GM21423 (cell line): ENCODE results near the gene HEXA.

ENCODE experiments used
- ATAC-seq: cut with Tn5 transposase; IDR thresholded peaks from one replicate; pipeline ENCODE4 v1.9.1; 2021; ENCODE audit warnings: mild to moderate bottlenecking, moderate library complexity; ENCODE audit not compliant: unreplicated experiment

The HEXA gene

DNA sequence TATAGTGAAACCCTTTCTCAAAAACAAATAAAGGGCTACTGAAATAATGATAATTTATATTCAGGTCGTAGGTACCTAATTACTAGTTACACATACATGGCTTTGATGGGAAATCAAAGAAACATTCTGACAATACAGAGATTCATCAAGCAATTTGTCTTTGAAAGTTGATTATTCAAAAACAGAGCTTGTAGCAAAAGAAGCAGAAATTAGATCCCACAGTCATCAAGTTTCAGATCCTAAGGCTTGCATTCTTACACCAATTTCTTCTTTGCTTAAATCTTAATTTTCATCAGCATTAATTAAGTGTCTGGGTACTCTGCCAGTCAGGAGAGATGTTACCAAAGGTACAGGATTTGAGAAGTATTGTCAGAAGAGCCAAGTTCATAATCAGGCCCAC is 1.5 kb upstream of the HEXA start:
- ATAC-seq: no peak

GRCh38 chr15:72375501-72375845 is 341 bp downstream of the HEXA start:
- peak; percentile 42 for ATAC-seq

- ATAC-seq: no peak
Observed at GRCh38 chr15:72372361-72372760, 3.5 kb downstream of the HEXA start.

DNA sequence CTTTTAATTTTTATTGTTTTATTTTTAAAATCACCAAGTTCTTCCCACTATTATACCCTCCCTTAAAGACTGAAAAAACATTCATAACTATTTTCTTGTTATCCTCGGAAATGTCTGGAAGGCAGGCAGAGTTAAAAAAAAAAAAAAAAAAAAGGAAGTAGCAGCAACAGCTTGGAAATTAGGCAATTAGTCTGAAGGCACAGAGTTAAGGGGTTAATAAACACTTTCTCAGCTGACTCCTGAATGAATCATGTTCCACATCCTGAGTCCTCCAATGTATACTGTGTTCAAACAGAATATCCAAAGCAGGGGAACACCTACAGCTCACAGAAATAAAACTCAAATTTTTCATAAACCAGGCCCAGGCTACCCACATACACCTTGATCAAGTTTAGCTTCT is 5.8 kb downstream of the HEXA start:
- no peak for ATAC-seq

DNA sequence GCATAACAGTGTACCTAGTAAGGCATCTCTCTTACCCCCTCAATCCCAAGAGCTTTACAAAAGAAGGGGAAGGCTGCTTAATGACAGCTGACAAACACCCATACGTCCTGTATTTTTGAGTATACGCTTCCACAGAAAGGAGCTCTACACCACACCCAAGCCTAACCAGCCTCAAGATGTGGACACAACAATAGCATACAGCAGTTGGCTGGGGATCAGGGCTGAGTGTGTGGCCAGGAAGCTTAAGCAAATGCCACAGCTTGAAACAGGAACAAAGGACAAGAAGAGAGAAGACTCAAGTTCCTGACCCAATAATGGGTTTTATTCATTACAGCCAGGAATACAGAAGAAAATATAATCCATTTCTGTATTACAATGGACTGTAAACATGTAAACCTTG is 6.9 kb downstream of the HEXA start:
- no peak for ATAC-seq

- ATAC-seq: no peak
Observed at GRCh38 chr15:72368325-72368724, 7.5 kb downstream of the HEXA start.

GRCh38 chr15:72365844-72366243 is 10.0 kb downstream of the HEXA start:
- peak; percentile 95 for ATAC-seq

DNA sequence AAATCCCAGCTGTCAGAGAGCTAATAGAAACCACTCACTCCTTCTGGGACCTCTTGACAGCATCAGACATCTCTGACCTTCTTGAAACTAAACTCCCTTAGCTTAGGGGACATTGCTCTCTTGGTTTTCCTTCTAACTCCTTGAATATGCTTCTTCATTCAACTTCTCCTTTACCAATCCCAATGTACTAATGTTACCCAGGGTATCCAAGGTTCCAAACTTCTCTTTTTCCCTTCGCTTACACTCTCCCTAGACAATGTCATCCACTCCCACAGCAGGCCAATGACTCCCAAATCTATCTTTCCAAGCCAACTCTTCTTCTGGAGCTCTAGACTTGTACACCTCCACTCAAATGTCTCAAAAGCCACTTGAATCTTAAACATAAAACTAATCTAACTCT is 14.6 kb downstream of the HEXA start:
- no peak for ATAC-seq

GRCh38 chr15:72358650-72359171 is 17.1 kb downstream of the HEXA start:
- no peak for ATAC-seq

GRCh38 chr15:72358121-72358520 is 17.7 kb downstream of the HEXA start:
- ATAC-seq: no peak

- ATAC-seq: no peak
Observed at GRCh38 chr15:72354496-72354895, 21.3 kb downstream of the HEXA start.

DNA sequence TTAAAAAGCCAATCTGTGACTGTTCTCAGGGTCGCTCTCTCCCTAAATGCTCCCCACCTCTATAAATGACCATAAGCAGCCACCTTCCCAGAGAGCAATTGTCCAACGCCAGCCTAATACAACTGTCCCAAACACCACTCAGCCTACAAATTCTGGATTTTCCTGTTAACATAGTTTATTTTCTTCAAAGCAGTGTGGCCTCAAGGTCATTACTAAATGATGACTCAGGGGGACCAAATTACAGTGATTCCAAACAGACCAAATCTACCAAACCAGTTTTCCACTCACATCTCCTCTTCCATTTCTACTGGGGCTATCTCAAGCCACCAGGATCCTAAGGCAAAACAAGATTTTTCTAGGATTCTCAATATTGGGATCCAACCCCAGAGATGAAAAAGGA is 22.5 kb downstream of the HEXA start:
- ATAC-seq: no peak

DNA sequence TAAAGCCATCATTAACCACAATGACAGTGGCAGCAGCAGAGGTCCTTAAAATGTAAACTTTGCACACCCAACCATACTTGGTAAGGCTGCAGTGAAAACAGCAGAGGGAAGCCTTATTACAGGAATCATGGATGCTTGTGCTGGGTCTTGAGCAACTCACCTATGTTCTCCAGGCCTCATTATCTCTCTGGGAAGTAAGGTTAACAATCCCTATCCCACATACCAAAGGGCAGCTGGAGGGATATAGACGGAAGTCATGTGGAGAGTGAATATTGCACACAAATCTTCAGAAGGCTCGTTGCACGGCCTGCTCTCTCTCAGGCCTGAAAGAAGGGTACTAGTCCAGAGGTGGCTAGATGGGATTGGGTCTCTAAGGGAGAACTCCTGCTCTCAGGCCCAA is 30.0 kb downstream of the HEXA start:
- no peak for ATAC-seq

DNA sequence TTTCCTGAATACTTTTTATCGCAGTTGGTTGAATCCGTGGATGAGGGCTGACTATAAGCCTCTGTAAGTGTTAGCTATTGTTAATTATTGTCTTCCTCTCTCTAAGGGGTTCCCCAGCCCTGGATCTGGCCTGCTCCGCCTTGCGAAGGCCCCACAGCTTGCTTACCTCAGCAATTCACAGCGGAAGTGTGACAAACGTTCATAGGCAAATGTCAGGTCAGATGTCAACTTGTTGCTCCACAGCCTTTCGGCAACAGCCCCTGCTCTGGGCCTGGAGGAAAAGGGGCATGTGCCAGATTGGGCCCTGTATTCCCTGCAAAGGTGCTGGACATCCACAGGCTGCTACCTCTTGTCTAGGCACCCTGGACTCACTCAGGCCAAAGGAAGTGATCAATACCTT is 30.5 kb downstream of the HEXA start:
- no peak for ATAC-seq

DNA sequence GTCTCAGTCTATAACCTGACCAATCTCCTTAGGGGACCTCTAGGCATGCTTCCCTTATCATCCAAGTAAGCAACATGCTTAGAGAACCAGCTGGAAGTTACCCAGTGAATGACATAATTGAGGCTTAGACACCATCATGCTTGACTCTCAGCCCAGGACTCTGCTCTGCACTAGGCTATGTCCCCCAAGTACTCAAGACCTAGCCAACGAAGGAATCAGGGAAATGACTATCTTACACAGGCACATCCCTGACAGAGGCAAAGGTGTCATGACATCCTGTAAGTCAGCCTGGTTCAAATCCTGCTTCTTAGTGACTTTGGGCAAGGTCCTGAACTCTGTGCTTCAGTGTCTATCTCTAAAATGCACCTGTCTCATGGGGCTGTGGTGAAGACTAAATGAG is 31.2 kb downstream of the HEXA start:
- ATAC-seq: no peak

DNA sequence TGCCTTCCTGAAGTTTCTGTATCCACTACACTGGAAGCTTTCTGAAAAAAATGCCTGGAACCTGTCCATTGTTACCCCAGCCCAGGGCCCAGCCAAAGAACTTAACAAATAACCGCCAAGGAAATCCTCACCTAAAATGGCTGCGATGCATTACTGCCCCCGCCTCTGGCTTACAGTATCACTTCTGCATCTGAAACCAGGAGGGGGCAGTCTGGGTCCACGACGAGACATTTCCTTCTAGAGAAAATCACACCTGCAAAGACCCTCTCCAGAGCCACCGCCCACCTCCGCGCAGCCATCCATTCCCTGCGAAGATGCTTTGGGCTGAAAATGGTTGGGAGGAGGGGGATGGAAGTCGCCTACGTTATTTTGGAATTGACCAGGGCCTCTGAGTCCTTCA is 33.4 kb downstream of the HEXA start:
- ATAC-seq: no peak

- no peak for ATAC-seq
Observed at GRCh38 chr15:72341361-72341760, 34.5 kb downstream of the HEXA start.

DNA sequence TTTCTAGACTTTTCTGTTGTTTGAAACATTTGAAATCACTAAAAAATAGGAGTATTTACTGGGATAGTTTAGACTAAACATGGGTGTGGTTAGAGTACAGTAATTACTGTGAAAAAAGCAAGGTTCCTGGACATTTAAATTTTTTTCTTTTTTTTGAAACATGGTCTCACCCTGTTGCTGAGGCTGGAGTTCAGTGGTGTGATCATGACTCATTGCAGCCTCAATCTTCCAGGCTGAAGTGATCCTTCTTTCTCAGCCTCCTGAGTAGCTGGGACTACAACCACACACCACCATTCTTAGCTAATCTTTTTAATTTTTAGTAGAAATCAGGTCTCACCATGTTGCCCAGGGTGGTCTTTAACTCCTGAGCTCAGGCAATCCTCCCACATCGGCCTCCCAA is 35.4 kb downstream of the HEXA start:
- no peak for ATAC-seq

DNA sequence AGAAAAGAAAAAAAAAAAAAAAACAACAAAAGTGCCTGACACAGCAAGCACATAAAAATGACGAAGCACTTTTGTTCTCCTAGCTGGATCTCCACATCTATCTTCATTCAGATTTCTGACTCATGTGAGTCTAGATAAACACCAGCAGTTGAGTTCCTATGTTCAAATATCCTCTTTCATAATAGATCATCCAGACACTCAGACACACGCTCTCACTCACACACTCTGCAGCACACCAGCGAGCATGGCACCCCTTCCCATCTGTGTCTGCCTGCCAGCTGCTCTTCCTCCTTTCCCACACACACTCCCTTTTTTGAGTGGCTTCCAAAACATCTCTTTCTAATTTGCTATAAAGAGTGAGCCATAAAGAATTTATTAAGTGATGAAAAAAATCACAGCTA is 36.0 kb downstream of the HEXA start:
- no peak for ATAC-seq

DNA sequence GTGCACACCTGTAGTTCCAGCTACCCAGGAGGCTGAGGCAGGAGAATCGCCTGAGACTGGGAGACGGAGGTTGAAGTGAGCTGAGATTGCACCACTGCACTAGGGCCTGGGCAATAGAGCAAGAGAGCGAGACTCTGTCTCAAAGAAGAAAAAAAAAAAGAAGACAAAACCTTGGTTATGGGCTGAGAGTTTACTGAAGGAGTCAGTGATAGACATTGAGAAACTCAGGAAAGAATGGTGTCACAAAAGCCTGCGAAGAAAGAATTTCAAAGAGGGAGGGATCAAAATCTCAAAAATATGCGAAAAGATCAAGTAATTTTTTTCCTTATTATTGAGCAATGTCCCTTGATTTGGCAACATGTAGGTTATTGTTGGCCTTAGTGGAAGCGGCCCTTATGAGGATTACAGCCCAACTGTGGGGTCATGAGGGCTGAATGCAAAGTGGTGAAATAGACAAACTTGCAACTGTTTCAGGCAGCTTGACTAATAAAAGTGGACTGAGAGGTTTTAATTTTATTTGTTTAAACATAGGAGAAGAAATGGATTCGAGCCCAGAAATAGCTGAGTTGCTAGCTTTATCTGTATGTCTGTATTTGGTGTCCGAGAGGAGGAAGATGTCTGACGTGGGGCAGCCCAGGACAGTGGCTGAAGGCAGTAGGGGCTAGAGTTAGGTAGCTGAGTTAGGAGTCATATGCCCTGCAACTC is 37.0 kb downstream of the HEXA start:
- no peak for ATAC-seq

DNA sequence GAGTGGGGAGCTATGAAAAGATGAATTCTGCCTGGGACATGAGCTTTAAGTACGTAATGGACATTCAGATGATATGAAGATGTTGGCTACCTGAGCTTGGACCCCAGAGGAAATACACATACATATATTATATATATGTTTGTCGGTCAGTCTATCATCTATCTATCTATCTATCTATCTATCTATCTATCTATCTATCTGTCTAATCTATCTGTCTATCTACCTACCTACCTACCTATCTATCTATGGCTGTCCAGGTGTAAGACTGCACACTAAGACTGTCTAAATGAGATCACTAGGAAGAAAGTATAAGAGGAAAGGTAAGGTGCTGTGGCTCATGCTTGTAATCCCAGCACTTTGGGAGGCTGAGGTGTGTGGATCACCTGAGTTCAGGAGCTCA is 37.7 kb downstream of the HEXA start:
- ATAC-seq: no peak

DNA sequence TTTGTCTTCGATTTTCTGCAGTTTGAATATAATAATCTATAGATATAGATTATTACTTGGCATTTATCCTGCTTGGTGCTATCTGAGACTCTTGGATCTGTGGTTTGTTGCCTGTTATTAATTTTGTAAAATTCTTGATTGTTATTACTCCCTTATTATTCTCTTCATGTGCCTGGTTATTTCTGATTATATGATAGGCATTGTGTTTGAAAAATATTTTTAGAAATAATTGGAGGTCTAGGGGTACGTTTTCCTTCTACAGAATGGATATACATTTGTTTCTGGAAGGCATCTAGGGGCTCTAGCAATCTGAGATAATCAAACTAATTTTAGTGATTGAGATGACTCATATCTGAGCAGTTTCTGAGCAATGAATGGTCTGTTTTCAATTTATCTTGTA is 41.0 kb downstream of the HEXA start:
- no peak for ATAC-seq

- no peak for ATAC-seq
Observed at GRCh38 chr15:72331021-72331420, 44.8 kb downstream of the HEXA start.
